Karpas-422 (cell line): Measurements from ENCODE around the gene OR52N2. TPM values are rescaled to one million over a fixed set of nuclear protein-coding genes. Genes with fewer than 3 reads are reported as not detected.

ENCODE experiments used
- DNase-seq: peaks from one replicate; pipeline ENCODE4 v3.0.0-alpha.2; 2015
- H2AFZ ChIP-seq: fragments of 200-600 bp; sonication (generic); 2 replicates; pipeline ENCODE4 v1.6.1; 2014; ENCODE audit warnings: antibody characterized with exemption, low read length, mixed read lengths
- H3K27ac ChIP-seq: fragments of 200-600 bp; sonication (generic); 2 replicates; pipeline ENCODE4 v1.5.1; 2014; ENCODE audit warnings: mild to moderate bottlenecking, low read length, moderate library complexity
- H3K27me3 ChIP-seq: fragments of 200-600 bp; sonication (generic); 2 replicates; pipeline ENCODE4 v1.6.1; 2014; ENCODE audit warnings: low read length, mixed read lengths
- H3K36me3 ChIP-seq: fragments of 200-600 bp; sonication (generic); 2 replicates; pipeline ENCODE4 v1.6.1; 2014; ENCODE audit warnings: low read length, mixed read lengths; ENCODE audit not compliant: insufficient read depth
- H3K4me1 ChIP-seq: fragments of 200-600 bp; sonication (generic); 2 replicates; pipeline ENCODE4 v1.6.1; 2014; ENCODE audit warnings: mild to moderate bottlenecking, low read length, mixed read lengths
- H3K4me2 ChIP-seq: fragments of 200-600 bp; sonication (generic); 2 replicates; pipeline ENCODE4 v1.6.1; 2014; ENCODE audit warnings: low read length, low read depth, mild to moderate bottlenecking; ENCODE audit not compliant: poor library complexity, severe bottlenecking
- H3K4me3 ChIP-seq: fragments of 200-600 bp; sonication (generic); 2 replicates; pipeline ENCODE4 v1.5.1; 2014; ENCODE audit warnings: mild to moderate bottlenecking, antibody characterized with exemption, low read length, mixed read lengths
- H3K79me2 ChIP-seq: fragments of 200-600 bp; sonication (generic); 2 replicates; pipeline ENCODE4 v1.6.1; 2014; ENCODE audit warnings: mild to moderate bottlenecking, low read length, mixed read lengths
- H3K9ac ChIP-seq: fragments of 200-600 bp; sonication (generic); 2 replicates; pipeline ENCODE4 v1.6.0; 2014; ENCODE audit warnings: low read length
- H3K9me2 ChIP-seq: fragments of 200-600 bp; sonication (generic), shearing (Covaris generic); replicated peaks from 2 replicates; pipeline ENCODE4 v1.6.0; 2014; ENCODE audit warnings: mild to moderate bottlenecking, low read length, moderate library complexity; ENCODE audit not compliant: insufficient read depth
- H3K9me3 ChIP-seq: fragments of 300-700, 200-600 bp; sonication (generic); 2 replicates; pipeline ENCODE4 v1.6.1; 2014; ENCODE audit warnings: low read length, mixed read lengths
- H4K20me1 ChIP-seq: fragments of 200-600 bp; sonication (generic); 2 replicates; pipeline ENCODE4 v1.6.1; 2014; ENCODE audit warnings: mild to moderate bottlenecking, antibody characterized with exemption, low read length, low read depth; ENCODE audit not compliant: insufficient read depth
- total RNA-seq: library from RNA; depleted of rRNA; stranded (reverse); fragments of >200 nt; shearing (Covaris generic); gene quantifications from 2 replicates; pipeline ENCODE4 v1.2.3, GENCODE V29; 2014; ENCODE audit warnings: low replicate concordance; rRNA removed

Gene OR52N2
- total RNA-seq, 1 experiment from 2014 or later: not detected

- H3K79me2 ChIP-seq: no peaks in the 10 kb centered on the region
- H3K27ac ChIP-seq: no peak overlapping the region
- H3K36me3 ChIP-seq: no peaks in the 10 kb centered on the region
- no peak overlapping the region for H3K4me2 ChIP-seq
- H3K4me1 ChIP-seq: no peaks in the 10 kb centered on the region
- H4K20me1 ChIP-seq: no peaks in the 10 kb centered on the region
- no peaks in the 10 kb centered on the region for H3K27me3 ChIP-seq
- no peak overlapping the region for H3K4me3 ChIP-seq
- H3K9ac ChIP-seq: no peak overlapping the region
- H2AFZ ChIP-seq: no peak overlapping the region
- H3K9me3 ChIP-seq: no peaks in the 10 kb centered on the region
- DNase-seq: no peak
- no peaks in the 10 kb centered on the region for H3K9me2 ChIP-seq
These were observed 39.0 kb downstream of the OR52N2 start for GRCh38 chr11:5847711-5848110.

DNA sequence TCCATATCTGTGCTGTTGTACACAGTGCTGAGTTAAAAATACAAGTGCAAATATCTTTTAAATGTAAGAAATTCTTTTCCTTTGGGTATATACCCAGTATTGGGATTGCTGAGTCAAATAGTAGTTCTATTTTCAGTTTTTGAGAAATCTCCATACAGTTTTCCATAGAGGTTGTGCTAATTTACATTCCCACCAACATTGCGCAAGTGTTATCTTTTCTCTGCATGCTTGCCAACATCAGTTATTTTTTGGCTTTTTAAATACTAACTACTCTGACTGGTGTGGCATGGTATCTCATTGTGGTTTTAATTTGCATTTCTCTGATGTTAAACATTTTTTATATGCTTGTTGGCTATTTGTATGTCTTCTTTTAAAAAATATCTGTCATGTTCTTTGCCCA lies 42.3 kb downstream of the OR52N2 start:
- Histone ChIP-seq H3K4me2 (no peak overlapping the region), H2AFZ (no peak overlapping the region), H3K79me2 (no peaks in the 10 kb centered on the region), H3K4me1 (no peaks in the 10 kb centered on the region), H3K4me3 (no peak overlapping the region), H3K27ac (no peak overlapping the region), H3K9me2 (no peaks in the 10 kb centered on the region), H3K9me3 (no peaks in the 10 kb centered on the region), H3K9ac (no peak overlapping the region), H3K27me3 (no peaks in the 10 kb centered on the region), H3K36me3 (no peaks in the 10 kb centered on the region), H4K20me1 (no peaks in the 10 kb centered on the region)
- DNase-seq: no peak

GRCh38 chr11:5857590-5857989 lies 48.9 kb downstream of the OR52N2 start, which contains the start of gene OR52E8:
TSS of gene OR52E8 (minus strand) at chr11:5857690. CDS start at chr11:5857690, 0 bp downstream.
- Histone ChIP-seq H2AFZ (no peak within 1 kb of the TSS), H3K27ac (no peak within 1 kb of the TSS), H3K4me2 (no peak within 1 kb of the TSS), H3K27me3 (no peaks in the 10 kb centered on the region), H4K20me1 (no peaks in the 10 kb centered on the region), H3K79me2 (no peaks in the 10 kb centered on the region), H3K4me3 (no peak within 1 kb of the TSS), H3K36me3 (no peaks in the 10 kb centered on the region), H3K4me1 (no peaks in the 10 kb centered on the region), H3K9me3 (no peaks in the 10 kb centered on the region), H3K9me2 (no peaks in the 10 kb centered on the region), H3K9ac (no peak within 1 kb of the TSS)
- DNase-seq: no peak

DNA sequence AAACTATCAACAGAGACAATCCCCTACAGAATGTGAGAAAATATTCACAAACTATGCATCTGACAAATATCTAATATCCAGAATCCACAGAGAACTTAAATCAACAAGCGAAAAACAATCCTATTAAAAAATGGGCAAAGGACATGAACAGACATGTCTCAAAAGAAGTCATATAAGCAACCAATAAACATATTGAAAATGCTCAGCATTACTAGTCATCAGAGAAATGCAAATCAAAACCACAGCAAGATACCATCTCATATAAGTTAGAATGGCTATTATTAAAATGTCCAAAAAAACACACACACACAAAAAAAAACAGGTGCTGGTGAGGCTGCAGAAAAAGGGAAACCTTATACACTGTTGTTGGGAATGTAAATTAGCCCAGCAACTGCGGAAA lies 57.1 kb downstream of the OR52N2 start:
- Histone ChIP-seq H4K20me1 (no peaks in the 10 kb centered on the region), H3K9me2 (no peaks in the 10 kb centered on the region), H3K27ac (no peak overlapping the region), H3K79me2 (no peaks in the 10 kb centered on the region), H3K9ac (no peak overlapping the region), H3K4me2 (no peak overlapping the region), H3K4me1 (no peaks in the 10 kb centered on the region), H3K27me3 (no peaks in the 10 kb centered on the region), H3K9me3 (no peaks in the 10 kb centered on the region), H2AFZ (no peak overlapping the region), H3K36me3 (no peaks in the 10 kb centered on the region), H3K4me3 (no peak overlapping the region)
- no peak for DNase-seq

Other genes with a start within 250 kb of the OR52N2 start
- not detected in 2 replicates for gene OR52B6, start 228.0 kb upstream of the OR52N2 start, total RNA-seq
- gene TRIM6, start 212.3 kb upstream of the OR52N2 start, total RNA-seq: not detected in 2 replicates
- 11.4 and 19.7 TPM in 2 replicates for gene TRIM34, start 183.9 kb upstream of the OR52N2 start, total RNA-seq
- 26.1 and 31.4 TPM in 2 replicates for gene TRIM5, start 123.8 kb upstream of the OR52N2 start, total RNA-seq
- 90.0 and 112 TPM in 2 replicates for gene TRIM22, start 119.1 kb upstream of the OR52N2 start, total RNA-seq
- gene OR56B1, start 72.5 kb upstream of the OR52N2 start, total RNA-seq: not detected in 2 replicates
- gene OR52N4, start 54.7 kb upstream of the OR52N2 start, total RNA-seq: not detected in 2 replicates
- not detected in 2 replicates for gene OR52N5, start 25.6 kb upstream of the OR52N2 start, total RNA-seq
- gene OR52N1, start 17.7 kb upstream of the OR52N2 start, total RNA-seq: not detected in 2 replicates
- gene OR52E6, start 33.0 kb downstream of the OR52N2 start, total RNA-seq: not detected in 2 replicates
- gene OR52E8, start 48.8 kb downstream of the OR52N2 start, total RNA-seq: not detected in 2 replicates
- gene OR52E4, start 71.7 kb downstream of the OR52N2 start, total RNA-seq: not detected in 2 replicates
- gene OR52E5, start 84.3 kb downstream of the OR52N2 start, total RNA-seq: not detected in 2 replicates
- gene OR56A3, start 133.3 kb downstream of the OR52N2 start, total RNA-seq: not detected in 2 replicates
- not detected in 2 replicates for gene OR56A5, start 159.6 kb downstream of the OR52N2 start, total RNA-seq
- gene OR52L1, start 178.1 kb downstream of the OR52N2 start, total RNA-seq: not detected in 2 replicates
- gene OR56A4, start 198.0 kb downstream of the OR52N2 start, total RNA-seq: not detected in 2 replicates
- not detected in 2 replicates for gene OR56A1, start 221.8 kb downstream of the OR52N2 start, total RNA-seq